Measurements from ENCODE around the gene PRR16. TPM values are rescaled to one million over a fixed set of nuclear protein-coding genes. Genes with fewer than 3 reads are reported as not detected.

PRR16 gene
- total and polyA plus RNA-seq, 2 experiments from 2014 or later = 1.0 to 1.7 TPM

DNA sequence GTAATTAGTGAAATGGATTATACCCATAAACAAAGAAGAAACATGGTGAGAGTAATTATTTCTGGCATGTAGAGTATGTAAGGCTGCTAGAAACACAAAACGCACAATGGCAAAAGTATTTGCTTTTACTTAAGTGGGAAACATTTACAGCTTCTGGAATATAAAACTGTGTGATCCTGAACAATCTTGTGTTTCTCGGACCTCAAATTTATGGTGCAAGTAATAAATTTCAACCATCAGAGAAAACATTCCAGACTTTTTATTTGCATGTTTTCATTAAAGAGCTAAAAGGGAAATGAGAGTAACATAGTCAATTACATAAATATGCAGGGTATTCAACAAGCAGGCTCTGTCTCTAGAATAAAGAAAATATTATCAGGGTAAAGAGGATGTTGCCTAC is 17.2 kb upstream of the PRR16 start (continued):
- TF ChIP-seq ZNF462 (CRISPR knock-in tag; IDR thresholded peaks at IDR 0.05) (no peak), CREB1 (CRISPR knock-in tag; IDR thresholded peaks at IDR 0.05; ENCODE audit: low read depth) (no peak)

DNA sequence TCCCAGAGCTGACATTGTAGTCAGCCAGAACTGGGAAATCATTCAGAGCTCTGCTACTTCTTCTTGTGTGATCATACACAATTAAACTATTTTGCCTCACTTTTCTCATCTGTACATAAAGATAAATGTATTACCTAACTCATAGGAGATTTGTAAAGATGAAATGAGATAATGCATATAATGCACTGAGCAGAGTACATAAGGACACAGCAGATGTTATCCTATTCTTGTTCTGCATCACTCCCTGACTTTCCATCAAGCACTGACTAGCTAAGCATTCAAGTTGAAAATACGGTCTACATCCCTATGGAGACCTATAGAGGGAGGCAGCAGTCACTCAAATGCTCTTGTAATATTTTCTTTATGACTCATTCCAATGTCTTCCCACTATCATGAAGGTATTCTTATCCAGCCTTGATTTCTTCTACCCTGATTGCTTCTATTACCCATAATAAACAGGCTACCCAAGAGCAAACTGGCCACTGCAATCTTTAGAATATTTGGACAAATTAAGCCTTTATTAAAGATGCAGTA is 16.3 kb upstream of the PRR16 start:
- no peak overlapping the region for H3K4me2 ChIP-seq
- no peak for DNase-seq (ENCODE audit: low spot score)

More for the DNA sequence above, 16.3 kb upstream of the PRR16 start:
- peaks cover 3% of the 10 kb centered on the region; the same call in 1 of the 2 replicates for H3K9me2 ChIP-seq (ENCODE audit: insufficient read depth)
- no peaks in the 10 kb centered on the region for H3F3A ChIP-seq (replicated peaks; ENCODE audit: low read depth)
- no peak overlapping the region for H3K4me3 ChIP-seq
- Mint-ChIP-seq H3K9me3 (no peaks in the 10 kb centered on the region), H3K4me3 (no peak overlapping the region), H3K4me1 (peaks cover 10% of the 10 kb centered on the region; the same call in 2 of the 3 replicates), H3K27me3 (ENCODE audit: insufficient read depth, low read depth, poor library complexity) (peaks cover 1% of the 10 kb centered on the region), H3K27ac (no peak overlapping the region), H3K36me3 (ENCODE audit: low read depth) (no peaks in the 10 kb centered on the region)
- H3K27ac ChIP-seq (ENCODE audit: low read depth) = no peak overlapping the region
- no peaks in the 10 kb centered on the region for H3K36me3 ChIP-seq (ENCODE audit: insufficient read depth)
- ATAC-seq = no peak
- TF ChIP-seq, protein P1, sequence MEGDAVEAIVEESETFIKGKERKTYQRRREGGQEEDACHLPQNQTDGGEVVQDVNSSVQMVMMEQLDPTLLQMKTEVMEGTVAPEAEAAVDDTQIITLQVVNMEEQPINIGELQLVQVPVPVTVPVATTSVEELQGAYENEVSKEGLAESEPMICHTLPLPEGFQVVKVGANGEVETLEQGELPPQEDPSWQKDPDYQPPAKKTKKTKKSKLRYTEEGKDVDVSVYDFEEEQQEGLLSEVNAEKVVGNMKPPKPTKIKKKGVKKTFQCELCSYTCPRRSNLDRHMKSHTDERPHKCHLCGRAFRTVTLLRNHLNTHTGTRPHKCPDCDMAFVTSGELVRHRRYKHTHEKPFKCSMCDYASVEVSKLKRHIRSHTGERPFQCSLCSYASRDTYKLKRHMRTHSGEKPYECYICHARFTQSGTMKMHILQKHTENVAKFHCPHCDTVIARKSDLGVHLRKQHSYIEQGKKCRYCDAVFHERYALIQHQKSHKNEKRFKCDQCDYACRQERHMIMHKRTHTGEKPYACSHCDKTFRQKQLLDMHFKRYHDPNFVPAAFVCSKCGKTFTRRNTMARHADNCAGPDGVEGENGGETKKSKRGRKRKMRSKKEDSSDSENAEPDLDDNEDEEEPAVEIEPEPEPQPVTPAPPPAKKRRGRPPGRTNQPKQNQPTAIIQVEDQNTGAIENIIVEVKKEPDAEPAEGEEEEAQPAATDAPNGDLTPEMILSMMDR (conservative IDR thresholded peaks at IDR 0.05; ENCODE audit: low read depth in 2 of 2) = 0 out of 4 replicates have a peak, but pooled peaks of 1 of the 2 experiments have one; percentile 2
- no peak for TF ChIP-seq NANOG (IDR thresholded peaks at IDR 0.05; ENCODE audit: borderline replicate concordance)
- no peaks in the 10 kb centered on the region for H3K79me2 ChIP-seq (replicated peaks; ENCODE audit: insufficient read depth)
- no peaks in the 10 kb centered on the region for H4K20me1 ChIP-seq (replicated peaks; ENCODE audit: insufficient read depth)
- H3K27me3 ChIP-seq (ENCODE audit: insufficient read depth) = no peaks in the 10 kb centered on the region
- H3K4me1 ChIP-seq (ENCODE audit: insufficient read depth) = peaks cover 17% of the 10 kb centered on the region; the same call in 1 of the 2 replicates
- no peak overlapping the region for H2AFZ ChIP-seq

Data from GM23338 (cell line).